PFSK-1 (cell line): ENCODE measurements around the gene TBC1D17.
A peak's percentile ranks its signal among the peaks of the same experiment; 100 is the strongest.

Experiments used
- FOXP2 ChIP-seq: optimal IDR thresholded peaks from 2 replicates; pipeline ENCODE3; 2011; ENCODE audit warnings: borderline replicate concordance, control low read depth, inconsistent platforms; ENCODE audit not compliant: insufficient read depth; ENCODE audit errors: extremely low read length, extremely low read depth
- POLR2AphosphoS5 ChIP-seq: IDR thresholded peaks from 2 replicates; pipeline ENCODE4 v1.6.1; 2012; ENCODE audit warnings: low read depth, mild to moderate bottlenecking, control low read depth, low read length, moderate library complexity
- REST ChIP-seq, 2 experiments: IDR thresholded peaks; 2 replicates each; pipeline versions ENCODE4 v1.6.1 to v1.8.0; 2011 to 2012; ENCODE audit warnings: low read depth in 2 of 2, low read length in 2 of 2, control low read depth in 1 of 2, inconsistent platforms in 1 of 2, mild to moderate bottlenecking in 1 of 2, moderate library complexity in 1 of 2; ENCODE audit not compliant: insufficient read depth in 1 of 2
- SIN3A ChIP-seq: IDR thresholded peaks from 2 replicates; pipeline ENCODE4 v1.6.1; 2012; ENCODE audit warnings: mild to moderate bottlenecking, low read length, moderate library complexity, borderline replicate concordance; ENCODE audit not compliant: insufficient read depth
- TAF1 ChIP-seq: IDR thresholded peaks from 2 replicates; pipeline ENCODE4 v1.6.1; 2012; ENCODE audit warnings: low read length, control low read depth, borderline replicate concordance; ENCODE audit not compliant: insufficient read depth

Gene TBC1D17

GRCh38 chr19:49932041-49932451 lies 54.5 kb downstream of the TBC1D17 start:
- no peak for TF ChIP-seq POLR2AphosphoS5
- no peak for TF ChIP-seq TAF1
- TF ChIP-seq REST (IDR thresholded peaks at IDR 0.05; ENCODE audit: insufficient read depth in 1 of 2, low read depth in 2 of 2, low read length in 2 of 2), result no peak
- TF ChIP-seq SIN3A, result no peak
- no peak for TF ChIP-seq FOXP2

- TF ChIP-seq FOXP2, result no peak
- TF ChIP-seq TAF1, result no peak
- TF ChIP-seq POLR2AphosphoS5, result no peak
- TF ChIP-seq REST (IDR thresholded peaks at IDR 0.05; ENCODE audit: insufficient read depth in 1 of 2, low read depth in 2 of 2, low read length in 2 of 2), result no peak
- no peak for TF ChIP-seq SIN3A
These were observed 55.2 kb downstream of the TBC1D17 start for GRCh38 chr19:49932731-49933131.

- TF ChIP-seq FOXP2 (no peak), REST (IDR thresholded peaks at IDR 0.05; ENCODE audit: insufficient read depth in 1 of 2, low read depth in 2 of 2, low read length in 2 of 2) (no peak), TAF1 (no peak), POLR2AphosphoS5 (no peak), SIN3A (no peak)
These were observed 56.1 kb downstream of the TBC1D17 start for GRCh38 chr19:49933643-49934042.

- TF ChIP-seq TAF1 (no peak), REST (IDR thresholded peaks at IDR 0.05; ENCODE audit: insufficient read depth in 1 of 2, low read depth in 2 of 2, low read length in 2 of 2) (no peak), POLR2AphosphoS5 (no peak), FOXP2 (no peak), SIN3A (no peak)
These were observed 59.0 kb downstream of the TBC1D17 start for GRCh38 chr19:49936549-49936948.

- no peak for TF ChIP-seq FOXP2
- TF ChIP-seq REST (IDR thresholded peaks at IDR 0.05; ENCODE audit: insufficient read depth in 1 of 2, low read depth in 2 of 2, low read length in 2 of 2), result 0 out of 4 replicates have a peak, but pooled peaks of 1 of the 2 experiments have one; percentile 54
- TF ChIP-seq SIN3A, result no peak
- TF ChIP-seq POLR2AphosphoS5, result no peak
- no peak for TF ChIP-seq TAF1
These were observed 60.4 kb downstream of the TBC1D17 start for GRCh38 chr19:49937750-49938381.
